ENCODE results near the gene SALL1.

GRCh38 chr16:51197953-51198748 lies 47.1 kb upstream of the SALL1 start:
- TF ChIP-seq, protein P1, sequence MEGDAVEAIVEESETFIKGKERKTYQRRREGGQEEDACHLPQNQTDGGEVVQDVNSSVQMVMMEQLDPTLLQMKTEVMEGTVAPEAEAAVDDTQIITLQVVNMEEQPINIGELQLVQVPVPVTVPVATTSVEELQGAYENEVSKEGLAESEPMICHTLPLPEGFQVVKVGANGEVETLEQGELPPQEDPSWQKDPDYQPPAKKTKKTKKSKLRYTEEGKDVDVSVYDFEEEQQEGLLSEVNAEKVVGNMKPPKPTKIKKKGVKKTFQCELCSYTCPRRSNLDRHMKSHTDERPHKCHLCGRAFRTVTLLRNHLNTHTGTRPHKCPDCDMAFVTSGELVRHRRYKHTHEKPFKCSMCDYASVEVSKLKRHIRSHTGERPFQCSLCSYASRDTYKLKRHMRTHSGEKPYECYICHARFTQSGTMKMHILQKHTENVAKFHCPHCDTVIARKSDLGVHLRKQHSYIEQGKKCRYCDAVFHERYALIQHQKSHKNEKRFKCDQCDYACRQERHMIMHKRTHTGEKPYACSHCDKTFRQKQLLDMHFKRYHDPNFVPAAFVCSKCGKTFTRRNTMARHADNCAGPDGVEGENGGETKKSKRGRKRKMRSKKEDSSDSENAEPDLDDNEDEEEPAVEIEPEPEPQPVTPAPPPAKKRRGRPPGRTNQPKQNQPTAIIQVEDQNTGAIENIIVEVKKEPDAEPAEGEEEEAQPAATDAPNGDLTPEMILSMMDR (IDR thresholded peaks at IDR 0.05; ENCODE audit: extremely low read depth in 1 of 2, insufficient read depth in 1 of 2, low read depth in 1 of 2, low read length in 2 of 2): no peak
- TF ChIP-seq JUN (IDR thresholded peaks at IDR 0.05; ENCODE audit: borderline replicate concordance, insufficient read depth, insufficient read length, low read depth) (no peak), POLR2A (IDR thresholded peaks at IDR 0.05; ENCODE audit: low read depth, low read length) (no peak)
